IPS DF 6.9 (cell line): ENCODE data around the gene AP4M1.

Experiments used
- DNase-seq: peaks from one replicate; pipeline ENCODE4 v3.0.0-alpha.2; 2013; ENCODE audit warnings: low read depth, low spot score
- H3K27ac ChIP-seq: one replicate; pipeline ENCODE4 v1.5.1; 2013; ENCODE audit warnings: low read length, control low read depth
- H3K27me3 ChIP-seq: 2 replicates; pipeline ENCODE4 v1.6.1; 2013; ENCODE audit warnings: mild to moderate bottlenecking, low read length; ENCODE audit not compliant: control insufficient read depth, insufficient read depth
- H3K36me3 ChIP-seq: 2 replicates; pipeline ENCODE4 v1.6.1; 2013; ENCODE audit warnings: low read length; ENCODE audit not compliant: control insufficient read depth, insufficient read depth
- H3K4me1 ChIP-seq: 2 replicates; pipeline ENCODE4 v1.6.1; 2013; ENCODE audit warnings: low read length; ENCODE audit not compliant: control insufficient read depth, insufficient read depth
- H3K4me3 ChIP-seq: 2 replicates; pipeline ENCODE4 v1.5.1; 2013; ENCODE audit warnings: mild to moderate bottlenecking, low read length
- H3K9me3 ChIP-seq: 2 replicates; pipeline ENCODE4 v1.6.1; 2013; ENCODE audit warnings: low read length, inconsistent platforms; ENCODE audit not compliant: control insufficient read depth, insufficient read depth
- WGBS: extraction: QIAGEN DNeasy Blood & Tissue Kit; methylation state at CpG from one replicate; pipeline ENCODE4 v1.1.7; 2013; ENCODE audit warnings: mixed read lengths, missing lambda C conversion rate; ENCODE audit not compliant: insufficient read length, insufficient coverage; 5-methylcytosine and 5-hydroxymethylcytosine counted together

AP4M1 gene

DNA sequence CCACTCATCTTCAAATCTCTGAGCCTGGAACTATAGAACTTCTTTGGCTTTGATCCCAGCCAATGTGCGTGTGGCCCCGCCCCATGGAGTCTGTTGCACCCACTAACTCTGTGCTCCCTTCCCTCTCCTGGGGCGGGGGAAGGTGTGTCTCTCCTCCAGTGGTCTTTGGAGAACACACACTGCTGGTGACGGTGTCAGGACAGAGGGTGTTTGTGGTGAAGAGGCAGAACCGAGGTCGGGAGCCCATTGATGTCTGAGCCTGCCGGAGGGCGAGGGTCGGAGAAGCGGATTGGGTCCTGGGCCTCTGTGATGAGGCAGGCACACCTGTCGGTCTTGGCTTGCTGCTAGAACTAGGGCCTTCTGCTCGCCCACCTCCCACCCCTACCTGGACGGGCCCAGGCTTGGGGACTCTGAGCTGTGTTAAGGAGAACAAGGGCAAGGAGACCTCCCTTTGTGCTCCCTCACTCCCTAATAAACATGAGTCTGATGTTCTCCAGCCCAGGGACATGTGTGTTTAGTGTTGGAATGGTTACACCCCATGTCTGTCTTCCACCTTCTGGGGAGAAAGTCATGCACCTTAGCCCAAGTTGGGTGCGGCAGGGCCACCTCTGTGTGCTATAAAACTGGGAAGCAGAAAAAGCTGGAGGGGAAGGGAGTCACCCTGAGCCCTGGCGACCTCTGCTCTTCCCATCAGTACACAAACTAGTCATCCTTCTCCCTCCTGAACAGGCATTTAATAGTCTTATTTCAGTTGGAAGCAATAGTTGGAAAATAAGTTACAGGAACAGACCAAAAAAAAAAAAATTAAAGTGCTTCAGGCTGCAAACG, 52.5 kb downstream of the AP4M1 start:
- WGBS = no CpG with 5 or more reads among the region's 16 CpGs
- Histone ChIP-seq H3K9me3 (no peaks in the 10 kb centered on the region), H3K4me3 (no peak overlapping the region), H3K27ac (no peak overlapping the region), H3K27me3 (no peaks in the 10 kb centered on the region), H3K4me1 (no peaks in the 10 kb centered on the region; the same call in none of the 2 replicates), H3K36me3 (peaks cover 27% of the 10 kb centered on the region)
- no peak for DNase-seq

GRCh38 chr7:100154651-100155491, 53.4 kb downstream of the AP4M1 start:
- WGBS = no CpG with 5 or more reads among the region's 30 CpGs
- H3K4me3 ChIP-seq = no peak overlapping the region
- H3K36me3 ChIP-seq = peaks cover 27% of the 10 kb centered on the region
- no peaks in the 10 kb centered on the region; the same call in none of the 2 replicates for H3K4me1 ChIP-seq
- no peaks in the 10 kb centered on the region for H3K9me3 ChIP-seq
- H3K27me3 ChIP-seq = no peaks in the 10 kb centered on the region
- no peak overlapping the region for H3K27ac ChIP-seq
- DNase-seq = no peak

GRCh38 chr7:100155553-100156317, 54.3 kb downstream of the AP4M1 start:
- Histone ChIP-seq H3K4me3 (no peak overlapping the region), H3K27me3 (no peaks in the 10 kb centered on the region), H3K27ac (no peak overlapping the region), H3K4me1 (no peaks in the 10 kb centered on the region; the same call in none of the 2 replicates), H3K9me3 (no peaks in the 10 kb centered on the region), H3K36me3 (peaks cover 27% of the 10 kb centered on the region)
- WGBS = no CpG with 5 or more reads among the region's 20 CpGs
- DNase-seq = no peak

DNA sequence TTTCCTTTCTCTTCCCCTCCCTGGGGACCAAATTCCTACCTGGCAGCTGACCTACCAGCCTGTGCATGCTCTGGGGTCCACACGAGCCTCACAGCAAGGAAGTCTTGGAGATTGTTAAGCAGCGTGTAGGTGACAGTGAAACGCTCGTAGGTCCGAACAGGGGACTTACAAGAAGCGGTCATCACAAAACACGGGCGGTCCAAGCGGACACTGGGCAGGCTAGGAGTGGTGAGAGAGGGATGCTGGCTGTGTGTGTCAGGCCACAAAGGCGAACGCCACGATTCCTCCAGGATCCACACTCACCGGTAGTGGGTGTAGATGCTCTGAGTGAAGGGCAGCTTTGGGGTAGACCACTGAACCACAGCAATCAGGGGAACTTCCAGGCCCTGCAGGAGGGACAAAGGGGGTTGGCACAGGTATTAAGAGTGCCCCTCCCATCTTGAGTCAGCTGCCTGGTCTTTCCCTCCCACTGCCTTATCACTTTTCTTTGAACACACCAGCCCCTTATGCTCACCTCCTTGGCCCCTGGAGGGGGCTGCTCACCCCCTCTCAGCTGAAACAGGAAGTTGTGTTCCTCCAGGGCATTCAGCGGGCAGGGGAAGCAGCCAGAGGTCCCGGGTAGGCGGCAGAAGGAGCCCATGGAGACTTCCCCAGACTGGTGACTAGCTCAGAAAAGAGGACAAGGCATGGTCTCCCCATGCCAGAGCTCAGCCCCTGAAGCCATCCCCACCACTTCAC, 55.1 kb downstream of the AP4M1 start:
- Histone ChIP-seq H3K9me3 (no peaks in the 10 kb centered on the region), H3K4me3 (no peak overlapping the region), H3K36me3 (peaks cover 27% of the 10 kb centered on the region), H3K27me3 (no peaks in the 10 kb centered on the region), H3K4me1 (no peaks in the 10 kb centered on the region; the same call in none of the 2 replicates), H3K27ac (no peak overlapping the region)
- no peak for DNase-seq
- no CpG with 5 or more reads among the region's 16 CpGs for WGBS

- no peak overlapping the region for H3K27ac ChIP-seq
- no peak overlapping the region for H3K4me3 ChIP-seq
Measured at GRCh38 chr7:100157069-100157333, 55.6 kb downstream of the AP4M1 start.

DNA sequence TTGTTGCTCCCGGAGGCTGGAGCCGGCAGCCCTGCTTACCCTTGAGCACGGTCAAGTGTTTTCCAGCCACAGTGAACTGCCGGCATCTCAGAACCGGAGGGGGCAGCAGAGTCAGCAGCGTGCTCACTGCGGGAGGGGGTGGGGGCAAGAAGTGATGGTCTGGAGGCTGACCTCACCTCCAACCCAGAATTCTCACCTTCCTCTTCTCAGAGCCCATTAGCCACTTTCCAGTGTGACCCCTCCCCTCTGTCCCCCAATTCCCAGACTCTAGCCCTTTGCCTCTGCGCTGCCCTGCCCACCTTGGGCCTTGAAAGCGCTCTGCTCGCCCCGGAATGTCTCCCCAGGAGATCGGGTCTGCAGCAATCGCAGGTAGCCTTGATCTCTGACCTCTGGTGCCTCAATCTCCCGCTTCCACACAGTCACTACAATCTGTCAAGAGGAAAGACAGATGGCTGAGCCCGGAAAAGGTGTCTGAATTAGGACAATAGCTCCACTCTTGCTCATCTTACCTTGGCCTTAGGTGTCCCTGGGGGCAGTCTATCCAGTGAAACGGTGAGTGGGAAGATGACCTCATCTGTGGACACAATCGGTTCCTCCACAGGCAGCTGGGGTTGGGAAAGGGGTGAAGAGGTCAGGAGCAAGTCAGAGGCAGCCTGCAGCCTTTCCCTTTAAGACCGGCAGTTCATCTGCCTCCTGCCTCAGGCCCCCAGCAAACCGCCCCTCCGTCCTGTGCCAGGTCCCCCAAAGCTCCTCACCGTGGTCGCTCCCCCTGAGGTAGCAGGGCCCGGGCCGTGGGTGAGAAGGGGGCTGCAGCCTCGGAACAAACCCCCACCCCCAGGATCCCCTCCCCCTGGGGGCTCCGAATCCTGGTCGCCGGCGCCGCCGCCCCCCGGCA, 56.1 kb downstream of the AP4M1 start:
- no peak overlapping the region for H3K27ac ChIP-seq
- peak overlapping the region; percentile 80; the same call in 1 of the 2 replicates for H3K4me3 ChIP-seq
- H3K36me3 ChIP-seq = peaks cover 27% of the 10 kb centered on the region
- no peaks in the 10 kb centered on the region for H3K9me3 ChIP-seq
- H3K27me3 ChIP-seq = no peaks in the 10 kb centered on the region
- WGBS = no CpG with 5 or more reads among the region's 32 CpGs
- H3K4me1 ChIP-seq = no peaks in the 10 kb centered on the region; the same call in none of the 2 replicates
- DNase-seq = no peak

More at GRCh38 chr7:100157069-100157333, 55.6 kb downstream of the AP4M1 start:
- no CpG with 5 or more reads among the region's 5 CpGs for WGBS
- Histone ChIP-seq H3K27me3 (no peaks in the 10 kb centered on the region), H3K36me3 (peaks cover 27% of the 10 kb centered on the region), H3K9me3 (no peaks in the 10 kb centered on the region), H3K4me1 (no peaks in the 10 kb centered on the region; the same call in none of the 2 replicates)
- DNase-seq = no peak
